Progenitor cell of endocrine pancreas (in vitro differentiated cells): ENCODE data around the gene ZC3H11A. TPM values are rescaled to one million over a fixed set of nuclear protein-coding genes. Genes with fewer than 3 reads are reported as not detected.

Experiments
- DNase-seq: peaks from one replicate; pipeline ENCODE4 v3.0.0; 2021; ENCODE audit warnings: low spot score; ENCODE audit not compliant: unreplicated experiment
- H3K27ac Mint-ChIP-seq: 2 replicates; pipeline ENCODE4 v1.8.0; 2021; ENCODE audit warnings: mild to moderate bottlenecking, moderate library complexity, mixed read lengths
- H3K27me3 Mint-ChIP-seq: 2 replicates; pipeline ENCODE4 v1.8.0; 2021; ENCODE audit warnings: mixed read lengths
- H3K36me3 Mint-ChIP-seq: 2 replicates; pipeline ENCODE4 v1.8.0; 2022; ENCODE audit warnings: mixed read lengths; ENCODE audit not compliant: insufficient read depth
- H3K4me1 Mint-ChIP-seq: 2 replicates; pipeline ENCODE4 v1.8.0; 2021; ENCODE audit warnings: low read depth, mixed read lengths
- H3K4me3 Mint-ChIP-seq: 2 replicates; pipeline ENCODE4 v1.8.0; 2021; ENCODE audit warnings: low read depth, mild to moderate bottlenecking, moderate library complexity, mixed read lengths
- H3K9me3 Mint-ChIP-seq: 2 replicates; pipeline ENCODE4 v1.8.0; 2021; ENCODE audit warnings: low read depth, mixed read lengths
- CTCF ChIP-seq: fragments of 200-600 bp; sonication (generic); IDR thresholded peaks from one replicate; pipeline ENCODE4 v1.5.0; 2021; ENCODE audit warnings: antibody characterized with exemption, mild to moderate bottlenecking; ENCODE audit not compliant: unreplicated experiment
- total RNA-seq: library from RNA; stranded (reverse); gene quantifications from 2 replicates; pipeline ENCODE4 v1.2.1, GENCODE V29; 2021

ZC3H11A gene
- total RNA-seq, 1 donor from 2014 or later: 100 TPM

- H3K4me1 Mint-ChIP-seq: peaks cover 21% of the 10 kb centered on the region
Measured at GRCh38 chr1:203797216-203797615, 1.8 kb downstream of the ZC3H11A start.

GRCh38 chr1:203797948-203798655, 2.7 kb downstream of the ZC3H11A start:
- DNase-seq: no peak
- no peaks in the 10 kb centered on the region for H3K27me3 Mint-ChIP-seq
- no peak for TF ChIP-seq CTCF
- H3K36me3 Mint-ChIP-seq: peaks cover 35% of the 10 kb centered on the region
- H3K4me3 Mint-ChIP-seq: peak overlapping the region; percentile 99
- peak overlapping the region; percentile 35 for H3K27ac Mint-ChIP-seq
- H3K4me1 Mint-ChIP-seq: peaks cover 22% of the 10 kb centered on the region
- peaks cover 8% of the 10 kb centered on the region for H3K9me3 Mint-ChIP-seq

More at GRCh38 chr1:203797216-203797615, 1.8 kb downstream of the ZC3H11A start:
- Mint-ChIP-seq H3K27me3 (no peaks in the 10 kb centered on the region), H3K27ac (peak overlapping the region; percentile 99), H3K4me3 (peak overlapping the region; percentile 99), H3K36me3 (peaks cover 29% of the 10 kb centered on the region), H3K9me3 (peaks cover 8% of the 10 kb centered on the region)
- DNase-seq: no peak
- no peak for TF ChIP-seq CTCF

- Mint-ChIP-seq H3K9me3 (peaks cover 8% of the 10 kb centered on the region), H3K4me3 (no peak overlapping the region), H3K4me1 (peaks cover 22% of the 10 kb centered on the region), H3K27ac (no peak overlapping the region), H3K27me3 (no peaks in the 10 kb centered on the region), H3K36me3 (peaks cover 41% of the 10 kb centered on the region)
- DNase-seq: no peak
- no peak for TF ChIP-seq CTCF
Measured at GRCh38 chr1:203799157-203799556, 3.7 kb downstream of the ZC3H11A start.

- peaks cover 20% of the 10 kb centered on the region for H3K4me1 Mint-ChIP-seq
- no peak overlapping the region for H3K27ac Mint-ChIP-seq
- H3K9me3 Mint-ChIP-seq: peaks cover 7% of the 10 kb centered on the region
- TF ChIP-seq CTCF: no peak
- DNase-seq: no peak
- H3K4me3 Mint-ChIP-seq: no peak overlapping the region
- H3K36me3 Mint-ChIP-seq: peaks cover 43% of the 10 kb centered on the region
- no peaks in the 10 kb centered on the region for H3K27me3 Mint-ChIP-seq
Measured at GRCh38 chr1:203799971-203800370, 4.5 kb downstream of the ZC3H11A start.

- Mint-ChIP-seq H3K36me3 (peaks cover 26% of the 10 kb centered on the region), H3K9me3 (no peaks in the 10 kb centered on the region), H3K4me3 (no peak overlapping the region), H3K27me3 (no peaks in the 10 kb centered on the region), H3K4me1 (peaks cover 2% of the 10 kb centered on the region), H3K27ac (no peak overlapping the region)
- no peak for TF ChIP-seq CTCF
- no peak for DNase-seq
Measured at GRCh38 chr1:203805689-203806088, 10.3 kb downstream of the ZC3H11A start.
